ENCODE results near the gene SKA1. TPM values are rescaled to one million over a fixed set of nuclear protein-coding genes. Genes with fewer than 3 reads are reported as not detected.

Gene SKA1
- 3.3 TPM for total RNA-seq

GRCh38 chr18:50374753-50375391 lies at the start of gene SKA1:
TSS of gene SKA1 (plus strand) at chr18:50375046. CDS start at chr18:50375831, 785 bp downstream.

Other genes starting within 250 kb of the SKA1 start
- 27.9 TPM for gene MYO5B, start 179.9 kb upstream of the SKA1 start, total RNA-seq
- 1.1 TPM for gene CFAP53, start 108.6 kb upstream of the SKA1 start, total RNA-seq
- 67.2 TPM for gene MBD1, start 93.5 kb upstream of the SKA1 start, total RNA-seq
- gene CXXC1, start 87.4 kb upstream of the SKA1 start, total RNA-seq, result 64.0 TPM
- 5.1 TPM for gene MAPK4, start 185.0 kb downstream of the SKA1 start, total RNA-seq

All from metanephros (tissue), 1 donor.